Retinal pigment epithelial cell (primary cell): Measurements from ENCODE around the gene SLX9.

Experiments
- DNase-seq: peaks from one replicate; pipeline ENCODE4 v3.0.0-alpha.2; 2010; ENCODE audit warnings: low read depth
- H3K4me3 ChIP-seq: 2 replicates; pipeline ENCODE4 v1.5.1; 2011; ENCODE audit warnings: mild to moderate bottlenecking, low read length, control low read depth, moderate library complexity
- TF ChIP-seq, protein P1 (sequence below): conservative IDR thresholded peaks from 2 replicates; pipeline ENCODE4 v1.5.1; 2011; ENCODE audit warnings: low read depth, low read length, control low read depth, inconsistent platforms

Gene SLX9

DNA sequence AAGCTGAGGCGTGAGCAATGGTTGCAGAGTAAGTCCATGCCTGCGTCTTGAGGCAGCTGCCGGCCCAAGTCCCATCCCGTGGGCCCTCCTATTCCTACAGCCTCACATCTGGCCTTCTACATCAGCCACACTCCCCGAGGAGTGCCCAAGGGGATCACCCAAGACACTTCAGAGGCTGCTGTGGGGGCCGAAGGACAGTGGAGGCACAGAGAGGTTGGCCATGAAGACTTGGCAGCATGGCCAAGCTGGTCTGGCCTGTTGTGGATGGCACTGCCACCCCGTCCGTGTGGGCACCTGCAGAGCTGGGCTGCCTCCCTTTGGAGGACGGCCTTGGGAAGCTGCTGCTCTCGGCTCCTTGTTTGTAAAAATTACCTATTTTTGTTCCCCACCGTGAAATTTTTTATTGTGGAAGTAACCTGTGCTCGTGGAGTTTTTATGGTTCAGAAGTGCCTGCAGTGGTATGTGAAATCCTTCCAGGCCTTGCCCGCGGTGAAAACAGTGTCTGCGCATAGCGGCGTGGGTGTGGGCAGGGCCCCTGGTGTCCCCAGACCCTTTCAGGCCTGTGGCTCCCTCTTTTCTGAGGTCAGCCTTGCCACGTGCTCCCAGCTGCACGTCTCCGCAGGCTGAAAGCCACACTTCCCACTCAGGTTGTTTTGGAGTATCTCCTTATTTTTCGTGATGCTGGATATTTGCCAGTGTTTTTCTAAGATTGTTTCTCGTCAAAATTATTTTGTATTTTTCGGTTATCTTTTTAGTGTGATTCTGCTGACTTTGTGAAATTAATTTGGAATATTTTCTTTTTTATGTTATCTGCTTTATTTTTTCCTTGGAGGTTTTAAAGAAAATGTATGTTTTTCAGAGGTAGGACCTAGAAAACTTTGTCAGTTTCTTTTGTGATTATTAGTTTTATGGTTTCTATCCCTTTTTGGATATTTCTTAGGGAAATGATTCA is 20.6 kb downstream of the SLX9 start:
- H3K4me3 ChIP-seq, result no peak overlapping the region
- TF ChIP-seq, protein P1, sequence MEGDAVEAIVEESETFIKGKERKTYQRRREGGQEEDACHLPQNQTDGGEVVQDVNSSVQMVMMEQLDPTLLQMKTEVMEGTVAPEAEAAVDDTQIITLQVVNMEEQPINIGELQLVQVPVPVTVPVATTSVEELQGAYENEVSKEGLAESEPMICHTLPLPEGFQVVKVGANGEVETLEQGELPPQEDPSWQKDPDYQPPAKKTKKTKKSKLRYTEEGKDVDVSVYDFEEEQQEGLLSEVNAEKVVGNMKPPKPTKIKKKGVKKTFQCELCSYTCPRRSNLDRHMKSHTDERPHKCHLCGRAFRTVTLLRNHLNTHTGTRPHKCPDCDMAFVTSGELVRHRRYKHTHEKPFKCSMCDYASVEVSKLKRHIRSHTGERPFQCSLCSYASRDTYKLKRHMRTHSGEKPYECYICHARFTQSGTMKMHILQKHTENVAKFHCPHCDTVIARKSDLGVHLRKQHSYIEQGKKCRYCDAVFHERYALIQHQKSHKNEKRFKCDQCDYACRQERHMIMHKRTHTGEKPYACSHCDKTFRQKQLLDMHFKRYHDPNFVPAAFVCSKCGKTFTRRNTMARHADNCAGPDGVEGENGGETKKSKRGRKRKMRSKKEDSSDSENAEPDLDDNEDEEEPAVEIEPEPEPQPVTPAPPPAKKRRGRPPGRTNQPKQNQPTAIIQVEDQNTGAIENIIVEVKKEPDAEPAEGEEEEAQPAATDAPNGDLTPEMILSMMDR, result no peak
- no peak for DNase-seq

DNA sequence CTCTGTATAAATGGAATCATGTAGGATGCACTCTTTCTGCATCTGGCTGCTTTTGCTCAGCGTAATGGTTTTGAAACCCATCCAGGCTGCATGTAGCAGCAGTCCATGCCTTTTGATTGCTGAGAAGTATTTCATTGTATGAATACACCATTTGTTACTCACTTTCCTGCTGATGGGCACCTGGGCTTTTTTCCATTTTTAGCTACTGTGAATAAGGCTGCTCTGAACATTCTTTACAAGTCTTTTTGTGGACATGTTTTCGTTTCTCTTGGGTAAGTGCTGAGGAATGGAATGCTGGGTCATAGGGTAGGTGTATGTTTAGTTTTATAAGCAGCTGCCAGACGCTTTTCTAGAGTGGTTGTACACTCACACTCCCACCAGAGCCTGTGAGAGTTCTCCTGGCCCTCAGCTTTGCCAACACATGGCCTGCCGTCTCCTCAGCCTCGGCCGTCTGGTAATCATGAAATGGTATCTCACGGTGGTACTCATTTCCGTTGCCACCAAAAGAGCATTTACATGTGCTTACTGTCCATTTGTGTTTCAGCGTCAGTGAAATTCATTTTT is 22.7 kb downstream of the SLX9 start:
- H3K4me3 ChIP-seq, result no peak overlapping the region
- peak; percentile 93 for DNase-seq
- TF ChIP-seq, protein P1, result no peak

DNA sequence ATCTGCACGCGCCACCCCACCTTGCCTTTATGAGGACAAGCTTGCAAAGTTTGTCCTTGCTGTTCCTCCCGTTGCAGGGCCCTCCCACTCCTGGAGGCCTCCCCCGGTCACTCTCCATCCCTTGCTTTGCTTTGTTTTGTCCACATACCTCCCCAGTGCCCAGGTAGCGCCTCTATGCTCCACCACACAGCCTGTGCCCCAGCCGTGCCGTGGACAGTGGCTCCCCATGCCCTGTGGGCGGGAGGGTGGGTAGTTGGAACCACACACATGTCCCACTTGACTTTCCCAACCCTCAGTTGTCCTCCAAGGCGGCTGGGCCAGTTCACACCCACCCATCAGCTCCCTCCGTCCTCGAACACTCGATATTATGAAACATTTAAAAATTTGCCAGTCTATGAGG is 24.6 kb downstream of the SLX9 start:
- TF ChIP-seq, protein P1, result no peak
- H3K4me3 ChIP-seq, result no peak overlapping the region
- DNase-seq, result no peak

DNA sequence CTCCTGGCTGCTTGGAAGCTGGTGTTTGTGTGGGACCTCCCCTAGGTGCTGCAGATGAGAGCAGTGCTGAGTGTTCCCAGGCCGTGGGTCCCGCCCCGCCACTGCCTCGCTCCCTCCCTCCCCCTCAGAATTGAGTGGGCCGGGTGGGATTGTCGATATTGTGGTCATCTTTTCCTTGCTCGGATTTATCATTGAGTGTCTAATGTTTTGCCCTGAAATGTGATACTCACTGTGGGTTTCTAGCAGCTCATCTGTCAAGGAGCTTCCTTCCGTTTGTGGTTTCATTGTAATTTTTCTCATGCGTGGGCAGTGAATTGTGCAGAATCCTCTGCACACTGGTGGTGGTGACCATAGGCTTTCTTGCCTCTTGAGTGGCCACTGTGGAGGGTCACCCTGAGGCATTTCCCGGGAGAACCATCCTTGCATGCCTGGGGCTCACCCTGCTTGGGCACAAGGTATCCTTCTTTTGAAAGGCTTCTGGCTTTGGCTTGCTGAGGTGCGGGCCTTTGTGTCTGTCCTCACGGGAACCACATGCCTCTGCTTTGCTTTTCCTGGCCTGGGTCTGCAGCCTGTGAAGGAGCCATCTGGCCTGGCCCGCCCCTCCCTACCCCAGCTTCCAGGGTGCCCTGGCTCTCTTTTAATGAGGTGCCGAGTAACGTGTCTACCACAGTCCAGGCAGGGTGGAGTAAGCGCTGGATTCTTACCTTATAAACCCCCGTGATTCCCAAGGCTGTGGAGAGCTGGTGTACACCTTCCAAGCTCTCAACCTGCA is 25.6 kb downstream of the SLX9 start:
- TF ChIP-seq, protein P1, result no peak
- H3K4me3 ChIP-seq, result no peak overlapping the region
- no peak for DNase-seq

DNA sequence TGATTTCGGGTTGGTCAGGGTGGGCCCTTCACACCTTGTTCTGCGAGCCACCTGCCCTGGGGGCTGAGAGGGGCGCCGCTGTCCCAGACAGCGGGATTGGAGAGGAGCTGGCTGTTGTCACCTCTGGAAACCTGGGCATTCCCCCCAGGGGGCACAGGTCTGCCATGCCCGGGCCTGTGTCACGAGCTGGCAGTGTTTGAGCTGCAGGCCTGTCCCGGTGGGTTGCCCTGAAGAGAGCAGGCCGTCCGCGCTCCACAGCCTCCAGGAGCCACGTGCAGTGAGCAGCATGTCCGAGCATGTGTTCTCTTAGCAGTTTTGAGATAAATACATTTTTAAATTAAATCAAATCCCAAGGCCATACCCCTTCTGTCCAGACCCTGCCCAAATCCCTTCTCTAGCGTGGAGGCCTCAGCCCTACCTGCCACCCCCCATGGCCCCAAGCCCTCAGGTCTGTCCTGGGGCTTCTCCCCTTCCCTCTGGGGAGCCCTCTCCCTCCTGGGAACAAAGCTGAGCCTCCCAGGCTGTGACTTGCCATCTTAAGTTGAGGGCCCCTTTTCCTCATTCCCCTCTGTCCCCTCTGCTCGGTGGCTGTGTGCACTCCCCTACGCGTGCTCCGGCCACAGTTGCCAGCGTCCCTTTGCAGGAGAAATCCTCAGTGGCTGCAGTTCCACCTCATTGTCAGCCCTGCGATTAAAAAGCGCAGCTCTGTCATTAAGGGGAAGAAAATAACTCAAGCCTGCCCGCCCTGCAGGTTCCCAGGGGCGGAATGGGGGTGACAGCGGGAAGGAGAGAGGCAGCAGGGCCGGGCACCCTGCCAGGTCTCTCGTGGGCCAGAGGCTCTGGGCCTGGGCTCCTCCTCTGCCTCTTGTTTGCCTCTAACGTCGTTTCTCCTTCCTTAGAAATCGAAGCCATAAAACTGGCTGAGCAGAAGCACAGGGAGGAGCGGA is 26.6 kb downstream of the SLX9 start:
- no peak for DNase-seq
- TF ChIP-seq, protein P1, result no peak

More for the DNA sequence above, 26.6 kb downstream of the SLX9 start:
- H3K4me3 ChIP-seq, result no peak overlapping the region
